Measurements from ENCODE around the gene CRYBG2. TPM values are rescaled to one million over a fixed set of nuclear protein-coding genes. Genes with fewer than 3 reads are reported as not detected.
A peak's percentile ranks its signal among the peaks of the same experiment; 100 is the strongest.

Gene CRYBG2
- total and polyA plus RNA-seq, 4 experiments from 2014 or later, result 0.27 to 6.7 (median 4.7) TPM

DNA sequence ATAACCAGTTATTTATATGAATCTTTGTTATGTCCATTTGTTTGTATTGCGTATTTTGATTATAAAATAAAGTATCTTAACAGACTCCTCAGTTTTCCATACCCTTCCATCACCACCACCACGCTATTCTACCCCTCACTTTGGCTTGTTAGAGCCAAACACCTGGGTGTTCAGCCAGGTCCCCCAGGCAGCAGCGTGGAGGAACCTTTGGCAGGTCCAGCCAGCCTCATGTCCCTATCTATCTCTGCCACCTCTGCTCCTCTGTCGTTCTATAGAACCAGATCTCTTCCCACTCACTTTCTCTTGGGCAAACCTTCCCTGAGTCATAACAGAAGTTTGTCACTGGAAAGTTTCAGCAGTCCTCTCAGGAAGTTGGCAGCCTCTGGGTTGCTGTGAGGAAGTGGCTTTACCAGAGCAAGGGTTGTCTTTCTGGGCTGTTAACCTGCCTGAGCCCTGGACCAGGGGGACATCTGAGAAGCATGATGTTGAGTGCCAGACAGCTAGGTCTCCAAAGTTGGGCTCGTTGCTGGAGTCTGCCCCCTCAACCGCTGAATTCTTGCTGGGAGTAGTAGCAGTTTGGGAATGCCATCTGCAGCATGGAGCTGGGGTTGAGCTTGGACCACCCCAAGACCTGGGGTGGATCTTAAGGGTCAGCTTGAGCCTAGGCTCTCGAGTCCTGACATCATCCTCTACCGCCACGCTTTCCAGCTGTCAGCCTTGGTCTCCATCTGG, 75.0 kb downstream of the CRYBG2 start:
- H3K4me3 ChIP-seq (ENCODE audit: low read length in 2 of 2), result peak overlapping the region; percentile 48 to 92
- H3K27ac ChIP-seq (ENCODE audit: low read depth, low read length), result peak overlapping the region; percentile 82
- ChIA-PET POLR2A (ENCODE audit: partially characterized antibody) (interaction anchor here (0.5 to 38.6 kb wide), 22 partner anchors 9 to 193 kb away, joined by 3 to 3358 read pairs (median 5); partner anchors contain the start of genes CD52, DHDDS, HMGN2 and PDIK1L), CTCF (ENCODE audit: partially characterized antibody) (interaction anchor here (0.9 to 21.6 kb wide), 8 partner anchors 8 to 153 kb away, joined by 3 to 1027 read pairs (median 64); partner anchors contain the start of genes CD52, DHDDS and UBXN11)
- no peaks in the 10 kb centered on the region for H3K27me3 ChIP-seq (ENCODE audit: insufficient read depth, low read length)
- peaks cover 12% of the 10 kb centered on the region for H3K36me3 ChIP-seq (ENCODE audit: insufficient read depth, low read length)
- Mint-ChIP-seq H3K4me1 (peaks cover 55 to 82% (median 70%) of the 10 kb centered on the region in 4 donors), H3K36me3 (peaks cover 9 to 51% of the 10 kb centered on the region in 2 donors), H3K27me3 (no peaks in the 10 kb centered on the region), H3K4me3 (peak overlapping the region; percentile 85 to 96 (median 88)), H3K27ac (peak overlapping the region; percentile 94 to 98 (median 96)), H3K9me3 (no peaks in the 10 kb centered on the region)
- peak in 2 of 5 donors; percentile 10 to 14 for DNase-seq
- intact Hi-C loops (cut with micrococcal nuclease), result no loop called here
- H3K4me1 ChIP-seq (ENCODE audit: insufficient read depth, low read length), result peaks cover 80% of the 10 kb centered on the region
- H3K9me3 ChIP-seq (ENCODE audit: control insufficient read depth in 1 of 2, low read length in 2 of 2), result no peaks in the 10 kb centered on the region

DNA sequence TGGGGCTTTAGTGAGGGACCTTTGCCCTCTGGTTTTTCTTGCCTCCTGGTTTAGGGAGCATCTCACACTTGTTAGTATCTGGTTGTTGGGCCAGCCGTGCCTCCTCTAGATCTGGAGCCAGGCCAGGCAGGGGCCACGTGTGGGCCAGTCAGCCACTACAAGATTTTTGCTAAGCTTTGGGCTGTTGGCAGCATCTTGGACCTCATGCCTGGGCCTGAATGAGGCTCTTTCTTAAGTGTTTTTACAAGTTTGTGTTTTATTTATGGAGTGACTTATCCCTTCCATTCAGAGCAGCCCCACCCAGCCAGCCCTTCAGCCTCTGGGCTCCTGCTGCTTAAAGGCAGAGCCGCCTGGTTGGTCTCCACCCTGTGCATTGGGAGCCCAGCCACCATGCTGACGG, 75.6 kb downstream of the CRYBG2 start:
- peaks cover 9 to 46% of the 10 kb centered on the region in 2 donors for H3K36me3 Mint-ChIP-seq
- DNase-seq, result no peak
- H3K27me3 ChIP-seq (ENCODE audit: insufficient read depth, low read length), result no peaks in the 10 kb centered on the region
- no peak overlapping the region for H3K4me3 ChIP-seq (ENCODE audit: low read length in 2 of 2)
- POLR2A ChIA-PET (ENCODE audit: partially characterized antibody), result interaction anchor here (0.5 to 38.6 kb wide), 9 partner anchors 10 to 193 kb away, joined by 3 to 3358 read pairs (median 8); partner anchors contain the start of genes CD52, HMGN2 and UBXN11
- H3K9me3 Mint-ChIP-seq, result no peaks in the 10 kb centered on the region
- CTCF ChIA-PET (ENCODE audit: partially characterized antibody), result interaction anchor here (0.6 to 21.6 kb wide), 7 partner anchors 9 to 138 kb away, joined by 3 to 1027 read pairs (median 66); partner anchors contain the start of genes CD52 and UBXN11
- intact Hi-C loops (cut with micrococcal nuclease), result no loop called here
- peaks cover 12% of the 10 kb centered on the region for H3K36me3 ChIP-seq (ENCODE audit: insufficient read depth, low read length)
- peak overlapping the region; percentile 94 to 98 (median 95) for H3K27ac Mint-ChIP-seq
- H3K9me3 ChIP-seq (ENCODE audit: control insufficient read depth in 1 of 2, low read length in 2 of 2), result no peaks in the 10 kb centered on the region
- peak overlapping the region; percentile 34 to 89 (median 56) for H3K4me3 Mint-ChIP-seq
- peak overlapping the region; percentile 82 for H3K27ac ChIP-seq (ENCODE audit: low read depth, low read length)
- peaks cover 51 to 76% (median 64%) of the 10 kb centered on the region in 4 donors for H3K4me1 Mint-ChIP-seq
- peaks cover 74% of the 10 kb centered on the region for H3K4me1 ChIP-seq (ENCODE audit: insufficient read depth, low read length)
- no peaks in the 10 kb centered on the region for H3K27me3 Mint-ChIP-seq

DNA sequence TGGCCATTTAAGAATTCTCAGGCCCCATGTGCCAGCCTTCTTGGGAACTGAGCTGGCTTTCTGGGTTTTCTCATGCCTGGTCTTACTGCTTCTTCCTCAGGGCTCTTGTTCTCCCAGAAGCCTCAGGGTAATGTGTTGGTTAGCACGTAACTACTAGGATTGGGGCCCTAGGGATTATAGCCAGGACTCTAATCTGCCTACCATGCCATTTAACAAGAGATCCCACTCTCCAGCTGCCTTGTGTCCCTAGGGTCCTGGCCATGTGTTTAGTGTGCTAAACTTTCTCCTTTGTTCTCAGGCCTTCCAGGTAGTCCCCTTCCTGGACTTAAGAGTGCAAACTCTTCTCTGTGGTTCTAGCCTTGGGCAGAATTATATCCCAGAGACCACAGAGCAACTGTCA, 76.2 kb downstream of the CRYBG2 start:
- H3K9me3 ChIP-seq (ENCODE audit: control insufficient read depth in 1 of 2, low read length in 2 of 2), result no peaks in the 10 kb centered on the region
- H3K4me1 ChIP-seq (ENCODE audit: insufficient read depth, low read length), result peaks cover 69% of the 10 kb centered on the region
- Mint-ChIP-seq H3K27ac (peak overlapping the region; percentile 94 to 100 (median 96)), H3K36me3 (peaks cover 12 to 43% of the 10 kb centered on the region in 2 donors), H3K4me1 (peaks cover 45 to 70% (median 59%) of the 10 kb centered on the region in 4 donors), H3K4me3 (peak overlapping the region in 3 of 8 donors; percentile 50 to 89 (median 71)), H3K27me3 (no peaks in the 10 kb centered on the region), H3K9me3 (no peaks in the 10 kb centered on the region)
- ChIA-PET POLR2A (ENCODE audit: partially characterized antibody) (interaction anchor here (0.5 to 38.6 kb wide), 9 partner anchors 10 to 194 kb away, joined by 3 to 3358 read pairs (median 8); partner anchors contain the start of genes CD52, HMGN2 and UBXN11), CTCF (ENCODE audit: partially characterized antibody) (interaction anchor here (0.6 to 21.6 kb wide), 9 partner anchors 9 to 139 kb away, joined by 3 to 1027 read pairs (median 63); partner anchors contain the start of genes CD52, UBXN11 and ZNF593)
- H3K27ac ChIP-seq (ENCODE audit: low read depth, low read length), result peak overlapping the region; percentile 82
- H3K36me3 ChIP-seq (ENCODE audit: insufficient read depth, low read length), result peaks cover 12% of the 10 kb centered on the region
- no peak for DNase-seq
- no peak overlapping the region for H3K4me3 ChIP-seq (ENCODE audit: low read length in 2 of 2)
- intact Hi-C loops (cut with micrococcal nuclease), result loop anchor here (2.0 kb wide), 2 partner anchors 43 to 193 kb away; partner anchors contain the start of gene CEP85
- no peaks in the 10 kb centered on the region for H3K27me3 ChIP-seq (ENCODE audit: insufficient read depth, low read length)

DNA sequence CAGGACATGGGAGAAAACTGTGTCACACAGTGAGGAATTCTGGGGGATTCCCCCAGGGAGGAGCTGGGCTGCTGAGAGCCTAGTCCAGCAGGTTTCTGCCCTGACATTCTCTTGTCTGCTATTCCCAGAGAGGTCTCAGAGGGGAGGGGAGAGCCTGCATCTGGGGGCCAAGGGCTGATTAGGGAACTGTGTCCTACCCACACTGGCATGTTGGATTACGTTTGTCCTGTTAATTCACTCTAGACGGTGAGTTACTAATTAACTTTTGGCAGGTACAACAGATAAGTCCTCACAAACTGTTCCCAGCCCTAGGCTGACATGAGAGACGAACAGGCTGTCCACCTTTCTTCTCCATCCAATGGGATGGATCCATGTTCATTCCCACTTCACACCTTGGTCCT, 76.7 kb downstream of the CRYBG2 start:
- DNase-seq, result no peak
- CTCF ChIA-PET (ENCODE audit: partially characterized antibody), result interaction anchor here (0.8 to 21.6 kb wide), 13 partner anchors 10 to 143 kb away, joined by 3 to 1027 read pairs (median 22); partner anchors contain the start of genes CD52, CEP85, UBXN11 and ZNF593
- peaks cover 14 to 40% of the 10 kb centered on the region in 2 donors for H3K36me3 Mint-ChIP-seq

DNA sequence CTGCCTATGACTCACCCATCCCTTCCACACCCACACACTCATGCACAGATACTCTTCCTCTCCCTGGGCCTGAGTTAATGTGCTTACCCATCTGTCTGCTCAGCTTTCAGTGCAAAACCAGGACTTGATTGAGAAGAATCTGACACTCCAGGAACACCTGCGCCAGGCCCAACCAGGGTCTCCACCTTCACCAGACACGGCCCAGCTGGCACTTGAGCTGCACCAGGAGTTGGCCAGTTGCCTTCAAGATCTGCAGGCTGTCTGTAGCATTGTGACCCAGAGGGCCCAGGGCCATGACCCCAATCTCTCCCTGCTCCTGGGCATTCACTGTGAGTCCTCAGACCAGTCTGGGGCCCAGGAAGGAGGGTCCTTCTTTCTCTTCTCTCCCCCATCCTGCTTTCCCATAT, 77.5 kb downstream of the CRYBG2 start:
- H3K4me3 Mint-ChIP-seq, result peak overlapping the region; percentile 15 to 90 (median 68)
- H3K27me3 Mint-ChIP-seq, result no peaks in the 10 kb centered on the region
- no peak for DNase-seq
- H3K27me3 ChIP-seq (ENCODE audit: insufficient read depth, low read length), result no peaks in the 10 kb centered on the region
- H3K9me3 Mint-ChIP-seq, result no peaks in the 10 kb centered on the region
- no peaks in the 10 kb centered on the region for H3K9me3 ChIP-seq (ENCODE audit: control insufficient read depth in 1 of 2, low read length in 2 of 2)
- peaks cover 6% of the 10 kb centered on the region for H3K36me3 ChIP-seq (ENCODE audit: insufficient read depth, low read length)
- ChIA-PET CTCF (ENCODE audit: partially characterized antibody) (interaction anchor here (0.7 to 21.6 kb wide), 18 partner anchors 10 to 144 kb away, joined by 3 to 1027 read pairs (median 12); partner anchors contain the start of genes CD52, CEP85, UBXN11 and ZNF593), POLR2A (ENCODE audit: partially characterized antibody) (interaction anchor here (0.6 to 38.6 kb wide), 15 partner anchors 12 to 164 kb away, joined by 3 to 3358 read pairs (median 8); partner anchors contain the start of genes CD52, CEP85, DHDDS and UBXN11)
- peaks cover 17 to 44% of the 10 kb centered on the region in 2 donors for H3K36me3 Mint-ChIP-seq
- intact Hi-C loops (cut with micrococcal nuclease), result loop anchor here (1.0 to 2.0 kb wide), 4 partner anchors 8 to 194 kb away; partner anchors contain the start of gene CEP85
- no peak overlapping the region for H3K4me3 ChIP-seq (ENCODE audit: low read length in 2 of 2)
- peaks cover 37 to 58% (median 47%) of the 10 kb centered on the region in 4 donors for H3K4me1 Mint-ChIP-seq
- H3K27ac Mint-ChIP-seq, result peak overlapping the region; percentile 94 to 100 (median 98)
- H3K27ac ChIP-seq (ENCODE audit: low read depth, low read length), result peak overlapping the region; percentile 82
- H3K4me1 ChIP-seq (ENCODE audit: insufficient read depth, low read length), result peaks cover 56% of the 10 kb centered on the region

More for the DNA sequence above, 76.7 kb downstream of the CRYBG2 start:
- Mint-ChIP-seq H3K9me3 (no peaks in the 10 kb centered on the region), H3K27me3 (no peaks in the 10 kb centered on the region), H3K4me1 (peaks cover 42 to 66% (median 54%) of the 10 kb centered on the region in 4 donors), H3K27ac (peak overlapping the region; percentile 94 to 100 (median 98)), H3K4me3 (peak overlapping the region in 5 of 8 donors; percentile 32 to 90 (median 64))
- POLR2A ChIA-PET (ENCODE audit: partially characterized antibody), result interaction anchor here (1.0 to 38.6 kb wide), 7 partner anchors 11 to 101 kb away, joined by 4 to 3358 read pairs (median 19); partner anchors contain the start of genes CD52 and UBXN11
- Histone ChIP-seq H3K9me3 (ENCODE audit: control insufficient read depth in 1 of 2, low read length in 2 of 2) (no peaks in the 10 kb centered on the region), H3K27me3 (ENCODE audit: insufficient read depth, low read length) (no peaks in the 10 kb centered on the region), H3K4me3 (ENCODE audit: low read length in 2 of 2) (no peak overlapping the region), H3K36me3 (ENCODE audit: insufficient read depth, low read length) (peaks cover 12% of the 10 kb centered on the region), H3K27ac (ENCODE audit: low read depth, low read length) (peak overlapping the region; percentile 82), H3K4me1 (ENCODE audit: insufficient read depth, low read length) (peaks cover 64% of the 10 kb centered on the region)
- intact Hi-C loops (cut with micrococcal nuclease), result loop anchor here (2.0 kb wide), 2 partner anchors 42 to 194 kb away; partner anchors contain the start of gene CEP85

DNA sequence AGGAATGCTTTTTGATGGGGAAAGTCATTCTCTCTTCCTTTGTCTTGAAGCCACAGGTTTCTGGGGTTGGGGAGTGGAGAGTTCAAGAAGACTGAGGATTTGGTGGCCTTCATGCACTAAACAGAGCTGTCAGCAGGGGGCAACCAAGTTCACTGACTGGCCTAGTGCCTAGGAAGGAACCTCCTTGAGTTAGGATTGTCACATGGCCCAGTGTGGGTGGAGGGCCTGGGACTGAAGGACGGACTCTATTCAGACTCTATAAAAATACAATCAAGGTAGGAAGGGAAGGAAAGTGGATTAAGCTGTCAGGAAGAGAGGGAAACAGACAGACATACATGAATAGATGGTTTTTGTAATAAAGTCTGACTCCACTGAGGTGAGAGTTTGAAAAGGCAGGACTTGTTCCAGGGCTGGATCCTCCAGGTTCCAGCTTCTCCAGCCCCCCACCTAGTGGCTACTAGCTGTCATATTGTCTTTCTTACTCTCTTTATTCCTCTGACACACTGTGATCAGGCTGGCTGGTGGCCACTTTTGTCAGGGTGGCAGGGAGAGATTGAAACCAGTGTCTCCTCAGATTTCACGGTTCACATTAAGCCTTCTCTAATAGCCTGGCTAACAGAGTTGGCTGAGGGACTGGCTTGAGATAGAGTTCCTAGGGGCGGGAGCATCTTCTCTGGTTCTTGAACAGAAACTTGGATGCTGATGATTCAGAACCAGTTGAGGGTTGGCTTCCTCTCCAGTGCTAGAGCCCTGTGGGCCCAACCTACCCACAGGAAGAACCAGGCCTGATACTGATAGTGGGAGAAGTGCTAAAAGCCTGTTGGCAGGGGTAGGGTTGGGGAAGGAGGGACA, 78.1 kb downstream of the CRYBG2 start:
- Mint-ChIP-seq H3K27me3 (no peaks in the 10 kb centered on the region), H3K27ac (peak overlapping the region; percentile 94 to 100 (median 98)), H3K4me1 (peaks cover 32 to 51% (median 42%) of the 10 kb centered on the region in 4 donors), H3K36me3 (peaks cover 15 to 43% of the 10 kb centered on the region in 2 donors), H3K9me3 (no peaks in the 10 kb centered on the region), H3K4me3 (peak overlapping the region in 7 of 8 donors; percentile 64 to 90 (median 77))
- intact Hi-C loops (cut with micrococcal nuclease), result loop anchor here (1.0 to 2.0 kb wide), 9 partner anchors 8 to 195 kb away; partner anchors contain the start of gene CEP85
- DNase-seq, result peak; percentile 68 to 91 (median 71)
- POLR2A ChIA-PET (ENCODE audit: partially characterized antibody), result interaction anchor here (0.6 to 38.6 kb wide), 18 partner anchors 12 to 156 kb away, joined by 3 to 3358 read pairs (median 6); partner anchors contain the start of genes CD52, CEP85, DHDDS and UBXN11
- peaks cover 49% of the 10 kb centered on the region for H3K4me1 ChIP-seq (ENCODE audit: insufficient read depth, low read length)
- CTCF ChIA-PET (ENCODE audit: partially characterized antibody), result interaction anchor here (0.7 to 21.6 kb wide), 21 partner anchors 11 to 260 kb away, joined by 3 to 1027 read pairs (median 8); partner anchors contain the start of genes CD52, CEP85, UBXN11 and ZNF593
- H3K4me3 ChIP-seq (ENCODE audit: low read length in 2 of 2), result no peak overlapping the region
- H3K9me3 ChIP-seq (ENCODE audit: control insufficient read depth in 1 of 2, low read length in 2 of 2), result no peaks in the 10 kb centered on the region
- H3K36me3 ChIP-seq (ENCODE audit: insufficient read depth, low read length), result no peaks in the 10 kb centered on the region
- H3K27me3 ChIP-seq (ENCODE audit: insufficient read depth, low read length), result no peaks in the 10 kb centered on the region
- H3K27ac ChIP-seq (ENCODE audit: low read depth, low read length), result peak overlapping the region; percentile 82

Measured in CD4-positive, alpha-beta memory T cell (primary cell).